ENCODE measurements around the gene CCNG2.

The CCNG2 gene, protein sequence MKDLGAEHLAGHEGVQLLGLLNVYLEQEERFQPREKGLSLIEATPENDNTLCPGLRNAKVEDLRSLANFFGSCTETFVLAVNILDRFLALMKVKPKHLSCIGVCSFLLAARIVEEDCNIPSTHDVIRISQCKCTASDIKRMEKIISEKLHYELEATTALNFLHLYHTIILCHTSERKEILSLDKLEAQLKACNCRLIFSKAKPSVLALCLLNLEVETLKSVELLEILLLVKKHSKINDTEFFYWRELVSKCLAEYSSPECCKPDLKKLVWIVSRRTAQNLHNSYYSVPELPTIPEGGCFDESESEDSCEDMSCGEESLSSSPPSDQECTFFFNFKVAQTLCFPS

DNA sequence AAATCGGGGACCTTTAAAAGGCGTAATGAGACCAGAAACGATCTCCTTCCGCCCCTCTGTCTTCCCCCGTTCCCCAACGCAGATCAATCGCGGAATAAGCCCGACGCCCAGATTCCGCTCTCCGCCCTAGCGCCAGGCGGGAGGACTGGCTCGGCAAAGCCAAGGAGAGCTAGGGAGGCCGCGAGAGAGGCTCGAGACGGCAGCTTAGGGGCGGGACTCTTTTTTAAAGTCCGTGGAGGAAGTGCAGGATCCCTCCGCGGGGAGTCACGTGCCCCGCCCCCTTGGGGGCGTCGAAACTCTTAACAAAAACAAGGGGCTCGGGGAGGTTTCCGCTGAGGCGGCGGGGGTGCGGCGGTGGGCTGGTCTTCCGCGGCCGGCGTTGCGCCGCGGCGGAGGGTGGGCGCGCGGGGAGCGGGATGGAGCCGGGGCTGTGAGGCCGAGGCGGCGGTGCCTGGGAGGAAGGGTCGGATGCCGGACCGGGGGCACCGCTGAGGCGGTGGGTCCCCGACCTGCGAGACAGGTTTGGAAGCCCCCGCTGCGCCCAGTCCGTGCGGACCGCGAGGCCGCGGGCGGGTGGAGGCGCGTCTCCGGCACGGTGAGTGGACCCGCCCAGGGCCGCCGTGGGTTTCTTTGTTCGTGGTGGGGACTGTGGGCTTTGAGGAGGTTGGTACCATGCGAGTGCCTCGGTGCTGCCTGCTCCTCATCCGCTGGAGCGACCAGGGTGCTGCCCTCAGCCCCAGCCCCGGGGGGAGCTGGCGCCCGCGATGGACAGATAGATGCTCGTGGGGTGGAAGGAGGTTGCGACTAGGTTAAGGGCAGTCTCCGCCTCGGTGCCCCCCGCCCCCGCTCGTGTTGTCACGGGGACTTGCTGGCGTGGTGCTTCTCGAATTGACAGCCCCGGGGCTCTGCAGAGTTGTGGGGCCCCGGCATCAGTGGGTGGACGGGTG lies at the start of gene CCNG2:
CCNG2 (plus strand) TSS at position 296 of the 947 bp plus-strand sequence. CDS start 1,326 bp downstream, outside the sequence.
- Mint-ChIP-seq H3K36me3 (ENCODE audit: low read depth) (peaks cover 35% of the 10 kb centered on the region), H3K4me3 (peak within 1 kb of the TSS; percentile 94), H3K27ac (peak within 1 kb of the TSS; percentile 100), H3K9me3 (no peaks in the 10 kb centered on the region), H3K4me1 (peaks cover 67% of the 10 kb centered on the region), H3K27me3 (ENCODE audit: low read depth, poor library complexity) (no peaks in the 10 kb centered on the region)
- TF ChIP-seq, protein P1, sequence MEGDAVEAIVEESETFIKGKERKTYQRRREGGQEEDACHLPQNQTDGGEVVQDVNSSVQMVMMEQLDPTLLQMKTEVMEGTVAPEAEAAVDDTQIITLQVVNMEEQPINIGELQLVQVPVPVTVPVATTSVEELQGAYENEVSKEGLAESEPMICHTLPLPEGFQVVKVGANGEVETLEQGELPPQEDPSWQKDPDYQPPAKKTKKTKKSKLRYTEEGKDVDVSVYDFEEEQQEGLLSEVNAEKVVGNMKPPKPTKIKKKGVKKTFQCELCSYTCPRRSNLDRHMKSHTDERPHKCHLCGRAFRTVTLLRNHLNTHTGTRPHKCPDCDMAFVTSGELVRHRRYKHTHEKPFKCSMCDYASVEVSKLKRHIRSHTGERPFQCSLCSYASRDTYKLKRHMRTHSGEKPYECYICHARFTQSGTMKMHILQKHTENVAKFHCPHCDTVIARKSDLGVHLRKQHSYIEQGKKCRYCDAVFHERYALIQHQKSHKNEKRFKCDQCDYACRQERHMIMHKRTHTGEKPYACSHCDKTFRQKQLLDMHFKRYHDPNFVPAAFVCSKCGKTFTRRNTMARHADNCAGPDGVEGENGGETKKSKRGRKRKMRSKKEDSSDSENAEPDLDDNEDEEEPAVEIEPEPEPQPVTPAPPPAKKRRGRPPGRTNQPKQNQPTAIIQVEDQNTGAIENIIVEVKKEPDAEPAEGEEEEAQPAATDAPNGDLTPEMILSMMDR (IDR thresholded peaks at IDR 0.05): no peak
- peak; percentile 93 for DNase-seq

DNA sequence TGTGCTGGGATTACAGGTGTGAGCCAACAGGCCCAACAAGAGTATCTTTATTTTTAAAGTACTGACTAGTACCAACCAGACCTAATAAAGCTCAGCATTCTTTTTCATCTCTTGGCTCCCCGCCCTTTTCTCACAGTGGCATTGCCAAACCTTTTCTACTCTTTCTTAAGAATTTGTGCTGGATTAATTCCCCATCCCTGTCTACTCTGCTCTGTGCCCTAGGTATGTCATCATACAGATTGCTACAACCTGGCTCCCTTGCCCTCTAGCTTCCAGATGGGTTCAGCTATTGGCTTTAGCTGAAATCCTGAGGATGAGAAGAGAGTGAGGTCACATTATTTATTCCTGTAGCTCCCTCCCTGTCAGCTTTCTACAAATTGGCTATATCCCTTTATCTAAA lies 46.3 kb upstream of the CCNG2 start:
- TF ChIP-seq, protein P1 (IDR thresholded peaks at IDR 0.05): no peak
- Mint-ChIP-seq H3K4me1 (peaks cover 5% of the 10 kb centered on the region), H3K4me3 (no peak overlapping the region), H3K36me3 (ENCODE audit: low read depth) (no peaks in the 10 kb centered on the region), H3K9me3 (peaks cover 4% of the 10 kb centered on the region), H3K27me3 (ENCODE audit: low read depth, poor library complexity) (peaks cover 3% of the 10 kb centered on the region), H3K27ac (no peak overlapping the region)
- DNase-seq: no peak

DNA sequence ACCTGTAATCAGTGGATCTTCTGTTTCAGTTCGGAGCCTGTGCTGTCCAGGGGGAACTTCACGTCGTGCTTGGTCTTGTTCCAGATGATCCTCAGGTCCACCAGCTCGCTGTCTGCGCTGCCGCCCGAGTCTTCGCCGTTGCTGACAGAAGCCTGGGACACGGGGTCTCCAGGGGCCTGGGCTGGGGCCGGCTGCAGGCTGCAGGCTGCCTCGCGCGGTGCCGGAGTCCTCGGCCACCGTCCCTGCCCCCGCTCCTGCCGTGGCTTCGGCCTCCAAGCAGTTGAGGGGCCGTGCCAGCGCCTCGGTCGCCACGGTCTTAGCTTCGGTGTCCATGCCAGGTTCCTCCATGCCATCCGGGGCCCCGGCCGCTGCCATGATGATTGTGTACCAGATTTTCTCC lies 43.9 kb upstream of the CCNG2 start:
- Mint-ChIP-seq H3K9me3 (peaks cover 2% of the 10 kb centered on the region), H3K27me3 (ENCODE audit: low read depth, poor library complexity) (peaks cover 7% of the 10 kb centered on the region), H3K36me3 (ENCODE audit: low read depth) (no peaks in the 10 kb centered on the region), H3K4me3 (no peak overlapping the region), H3K4me1 (peaks cover 5% of the 10 kb centered on the region), H3K27ac (no peak overlapping the region)
- TF ChIP-seq, protein P1 (IDR thresholded peaks at IDR 0.05): no peak
- no peak for DNase-seq

DNA sequence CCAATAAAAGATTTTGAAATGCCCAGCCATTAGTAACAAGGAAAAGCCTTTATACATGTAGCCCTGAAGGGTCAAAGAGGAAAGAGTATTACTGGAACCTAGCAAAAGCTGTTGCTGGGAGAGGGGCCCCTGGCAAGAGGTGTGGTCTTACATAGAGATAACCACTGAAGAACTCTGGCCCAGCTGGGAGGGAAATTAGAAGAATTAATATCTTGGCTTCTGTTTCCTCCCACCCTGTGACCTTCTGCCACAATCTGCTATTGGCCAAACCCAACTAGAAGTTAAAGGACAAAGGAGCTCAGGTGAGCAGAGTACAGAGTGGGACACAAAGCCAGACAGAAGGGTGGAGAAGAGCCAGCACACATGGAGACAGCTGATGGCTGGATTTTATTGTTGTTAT lies 39.3 kb upstream of the CCNG2 start:
- Mint-ChIP-seq H3K27ac (no peak overlapping the region), H3K27me3 (ENCODE audit: low read depth, poor library complexity) (peaks cover 10% of the 10 kb centered on the region), H3K9me3 (peaks cover 27% of the 10 kb centered on the region), H3K36me3 (ENCODE audit: low read depth) (no peaks in the 10 kb centered on the region), H3K4me3 (no peak overlapping the region), H3K4me1 (peaks cover 5% of the 10 kb centered on the region)
- no peak for DNase-seq
- TF ChIP-seq, protein P1 (IDR thresholded peaks at IDR 0.05): no peak

DNA sequence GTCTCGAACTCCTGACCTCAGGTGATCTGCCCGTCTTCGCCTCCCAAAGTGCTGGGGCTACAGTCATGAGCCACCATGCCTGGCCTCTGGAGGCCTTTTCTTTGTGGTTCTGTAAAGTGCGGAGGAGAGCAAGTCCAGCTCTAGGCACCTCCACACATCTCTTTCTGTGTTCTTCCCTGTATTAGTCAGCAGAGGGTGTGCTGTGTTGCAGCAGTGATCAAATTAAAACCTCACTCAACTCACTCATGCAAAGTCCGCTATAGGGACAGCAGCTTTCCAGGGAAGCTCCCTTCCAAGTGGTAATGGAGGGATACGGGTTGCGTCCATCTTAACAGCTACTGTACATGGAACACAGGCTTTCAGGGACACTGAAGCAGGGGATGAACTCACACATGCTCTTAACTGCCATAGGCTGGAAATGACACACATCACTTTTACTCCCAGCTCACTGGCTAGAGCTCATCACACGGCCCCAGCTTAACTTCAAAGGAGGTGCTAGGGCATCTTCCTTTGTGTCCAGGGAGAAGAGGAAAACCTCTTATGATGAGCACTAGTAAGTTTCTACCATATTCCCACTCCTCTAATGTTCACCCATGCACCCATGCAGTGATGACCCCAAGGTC lies 36.0 kb upstream of the CCNG2 start:
- H3K36me3 Mint-ChIP-seq (ENCODE audit: low read depth): no peaks in the 10 kb centered on the region
- H3K27me3 Mint-ChIP-seq (ENCODE audit: low read depth, poor library complexity): peaks cover 17% of the 10 kb centered on the region
- TF ChIP-seq, protein P1 (IDR thresholded peaks at IDR 0.05): no peak
- no peaks in the 10 kb centered on the region for H3K4me1 Mint-ChIP-seq
- no peak overlapping the region for H3K27ac Mint-ChIP-seq
- no peak for DNase-seq
- H3K4me3 Mint-ChIP-seq: no peak overlapping the region
- H3K9me3 Mint-ChIP-seq: peaks cover 29% of the 10 kb centered on the region
